Ishikawa (cell line): Measurements from ENCODE around the gene REN.

Source experiments
- EP300 ChIP-seq: IDR thresholded peaks from 2 replicates; pipeline ENCODE4 v1.6.1; 2012; ENCODE audit warnings: borderline replicate concordance
- MAX ChIP-seq: IDR thresholded peaks from 2 replicates; pipeline ENCODE4 v1.6.1; 2012
- NFIC ChIP-seq: IDR thresholded peaks from 2 replicates; pipeline ENCODE4 v1.6.1; 2012
- TCF12 ChIP-seq: IDR thresholded peaks from 2 replicates; pipeline ENCODE4 v1.6.1; 2012; ENCODE audit warnings: low read depth
- TEAD4 ChIP-seq: IDR thresholded peaks from 2 replicates; pipeline ENCODE4 v1.6.1; 2012
- YY1 ChIP-seq: IDR thresholded peaks from 2 replicates; pipeline ENCODE4 v1.6.1; 2012; ENCODE audit warnings: low read depth
- TF ChIP-seq, protein P1 (sequence below): IDR thresholded peaks from 2 replicates; pipeline ENCODE4 v1.6.1; 2012; ENCODE audit warnings: low read depth, mild to moderate bottlenecking

GRCh38 chr1:204115116-204115515, 51.0 kb downstream of the REN start:
- TF ChIP-seq MAX (no peak), EP300 (no peak), YY1 (no peak), TEAD4 (no peak), TCF12 (no peak), NFIC (no peak)
- TF ChIP-seq, protein P1, sequence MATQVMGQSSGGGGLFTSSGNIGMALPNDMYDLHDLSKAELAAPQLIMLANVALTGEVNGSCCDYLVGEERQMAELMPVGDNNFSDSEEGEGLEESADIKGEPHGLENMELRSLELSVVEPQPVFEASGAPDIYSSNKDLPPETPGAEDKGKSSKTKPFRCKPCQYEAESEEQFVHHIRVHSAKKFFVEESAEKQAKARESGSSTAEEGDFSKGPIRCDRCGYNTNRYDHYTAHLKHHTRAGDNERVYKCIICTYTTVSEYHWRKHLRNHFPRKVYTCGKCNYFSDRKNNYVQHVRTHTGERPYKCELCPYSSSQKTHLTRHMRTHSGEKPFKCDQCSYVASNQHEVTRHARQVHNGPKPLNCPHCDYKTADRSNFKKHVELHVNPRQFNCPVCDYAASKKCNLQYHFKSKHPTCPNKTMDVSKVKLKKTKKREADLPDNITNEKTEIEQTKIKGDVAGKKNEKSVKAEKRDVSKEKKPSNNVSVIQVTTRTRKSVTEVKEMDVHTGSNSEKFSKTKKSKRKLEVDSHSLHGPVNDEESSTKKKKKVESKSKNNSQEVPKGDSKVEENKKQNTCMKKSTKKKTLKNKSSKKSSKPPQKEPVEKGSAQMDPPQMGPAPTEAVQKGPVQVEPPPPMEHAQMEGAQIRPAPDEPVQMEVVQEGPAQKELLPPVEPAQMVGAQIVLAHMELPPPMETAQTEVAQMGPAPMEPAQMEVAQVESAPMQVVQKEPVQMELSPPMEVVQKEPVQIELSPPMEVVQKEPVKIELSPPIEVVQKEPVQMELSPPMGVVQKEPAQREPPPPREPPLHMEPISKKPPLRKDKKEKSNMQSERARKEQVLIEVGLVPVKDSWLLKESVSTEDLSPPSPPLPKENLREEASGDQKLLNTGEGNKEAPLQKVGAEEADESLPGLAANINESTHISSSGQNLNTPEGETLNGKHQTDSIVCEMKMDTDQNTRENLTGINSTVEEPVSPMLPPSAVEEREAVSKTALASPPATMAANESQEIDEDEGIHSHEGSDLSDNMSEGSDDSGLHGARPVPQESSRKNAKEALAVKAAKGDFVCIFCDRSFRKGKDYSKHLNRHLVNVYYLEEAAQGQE = no peak
